Astrocyte of the cerebellum (primary cell): Measurements from ENCODE around the gene CAPRIN2.

ENCODE experiments used
- DNase-seq: peaks from one replicate; pipeline ENCODE4 v3.0.0-alpha.2; 2011; ENCODE audit warnings: low read depth
- H3K4me3 ChIP-seq: 2 replicates; pipeline ENCODE4 v1.5.1; 2011; ENCODE audit warnings: mild to moderate bottlenecking, low read depth, low read length, moderate library complexity
- in situ Hi-C: cut with HindIII; loops from 2 replicates; pipeline ENCODE4 v1.10.0; 2017; ENCODE audit warnings: low sequenced_read_pairs
- TF ChIP-seq, protein P1 (sequence below): IDR thresholded peaks from 2 replicates; pipeline ENCODE4 v1.5.1; 2012; ENCODE audit warnings: low read length, low read depth, moderate library complexity, mild to moderate bottlenecking; ENCODE audit errors: missing control alignments

The CAPRIN2 gene, protein sequence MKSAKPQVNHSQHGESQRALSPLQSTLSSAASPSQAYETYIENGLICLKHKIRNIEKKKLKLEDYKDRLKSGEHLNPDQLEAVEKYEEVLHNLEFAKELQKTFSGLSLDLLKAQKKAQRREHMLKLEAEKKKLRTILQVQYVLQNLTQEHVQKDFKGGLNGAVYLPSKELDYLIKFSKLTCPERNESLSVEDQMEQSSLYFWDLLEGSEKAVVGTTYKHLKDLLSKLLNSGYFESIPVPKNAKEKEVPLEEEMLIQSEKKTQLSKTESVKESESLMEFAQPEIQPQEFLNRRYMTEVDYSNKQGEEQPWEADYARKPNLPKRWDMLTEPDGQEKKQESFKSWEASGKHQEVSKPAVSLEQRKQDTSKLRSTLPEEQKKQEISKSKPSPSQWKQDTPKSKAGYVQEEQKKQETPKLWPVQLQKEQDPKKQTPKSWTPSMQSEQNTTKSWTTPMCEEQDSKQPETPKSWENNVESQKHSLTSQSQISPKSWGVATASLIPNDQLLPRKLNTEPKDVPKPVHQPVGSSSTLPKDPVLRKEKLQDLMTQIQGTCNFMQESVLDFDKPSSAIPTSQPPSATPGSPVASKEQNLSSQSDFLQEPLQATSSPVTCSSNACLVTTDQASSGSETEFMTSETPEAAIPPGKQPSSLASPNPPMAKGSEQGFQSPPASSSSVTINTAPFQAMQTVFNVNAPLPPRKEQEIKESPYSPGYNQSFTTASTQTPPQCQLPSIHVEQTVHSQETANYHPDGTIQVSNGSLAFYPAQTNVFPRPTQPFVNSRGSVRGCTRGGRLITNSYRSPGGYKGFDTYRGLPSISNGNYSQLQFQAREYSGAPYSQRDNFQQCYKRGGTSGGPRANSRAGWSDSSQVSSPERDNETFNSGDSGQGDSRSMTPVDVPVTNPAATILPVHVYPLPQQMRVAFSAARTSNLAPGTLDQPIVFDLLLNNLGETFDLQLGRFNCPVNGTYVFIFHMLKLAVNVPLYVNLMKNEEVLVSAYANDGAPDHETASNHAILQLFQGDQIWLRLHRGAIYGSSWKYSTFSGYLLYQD

DNA sequence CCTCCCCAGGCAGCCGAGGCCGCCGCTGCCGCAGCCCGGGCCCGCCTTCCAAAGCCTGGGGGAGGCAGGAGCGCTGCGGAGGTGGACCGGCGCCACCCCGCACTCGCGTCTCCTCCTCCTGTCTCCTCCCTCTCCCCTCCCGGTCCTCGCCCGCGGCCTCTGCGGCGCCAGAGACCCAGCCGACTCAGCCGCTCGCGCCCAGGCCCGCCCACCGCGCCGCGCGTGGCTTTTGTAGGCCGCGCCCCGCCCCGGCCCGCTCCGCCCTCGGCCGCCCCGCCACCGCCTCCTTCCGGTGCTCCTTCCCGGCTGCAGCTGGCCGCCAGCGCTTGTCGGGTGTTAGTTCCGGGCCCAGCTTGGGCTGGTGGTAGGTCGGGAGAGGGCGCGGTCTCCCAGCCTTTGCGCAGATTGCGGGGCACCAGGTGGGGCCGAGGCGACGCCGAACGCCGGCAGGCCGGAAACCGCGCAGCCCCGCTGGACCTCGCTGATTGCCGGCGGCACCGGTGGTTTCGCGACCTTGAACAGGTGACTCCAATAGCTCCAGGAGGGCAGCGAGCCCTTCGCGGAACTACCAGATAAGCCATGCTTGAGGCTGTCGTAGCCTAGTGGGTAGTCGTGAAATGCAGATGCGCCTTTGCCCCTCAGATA lies at the start of gene CAPRIN2:
Gene CAPRIN2, minus strand, starts transcription at position 202 of the 645 bp plus-strand sequence. CDS start 1,431 bp downstream, outside the sequence.
- DNase-seq = peak; percentile 84
- in situ Hi-C loops = no loop called here
- TF ChIP-seq, protein P1, sequence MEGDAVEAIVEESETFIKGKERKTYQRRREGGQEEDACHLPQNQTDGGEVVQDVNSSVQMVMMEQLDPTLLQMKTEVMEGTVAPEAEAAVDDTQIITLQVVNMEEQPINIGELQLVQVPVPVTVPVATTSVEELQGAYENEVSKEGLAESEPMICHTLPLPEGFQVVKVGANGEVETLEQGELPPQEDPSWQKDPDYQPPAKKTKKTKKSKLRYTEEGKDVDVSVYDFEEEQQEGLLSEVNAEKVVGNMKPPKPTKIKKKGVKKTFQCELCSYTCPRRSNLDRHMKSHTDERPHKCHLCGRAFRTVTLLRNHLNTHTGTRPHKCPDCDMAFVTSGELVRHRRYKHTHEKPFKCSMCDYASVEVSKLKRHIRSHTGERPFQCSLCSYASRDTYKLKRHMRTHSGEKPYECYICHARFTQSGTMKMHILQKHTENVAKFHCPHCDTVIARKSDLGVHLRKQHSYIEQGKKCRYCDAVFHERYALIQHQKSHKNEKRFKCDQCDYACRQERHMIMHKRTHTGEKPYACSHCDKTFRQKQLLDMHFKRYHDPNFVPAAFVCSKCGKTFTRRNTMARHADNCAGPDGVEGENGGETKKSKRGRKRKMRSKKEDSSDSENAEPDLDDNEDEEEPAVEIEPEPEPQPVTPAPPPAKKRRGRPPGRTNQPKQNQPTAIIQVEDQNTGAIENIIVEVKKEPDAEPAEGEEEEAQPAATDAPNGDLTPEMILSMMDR = peak; percentile 32
- peak within 1 kb of the TSS; percentile 79 for H3K4me3 ChIP-seq

DNA sequence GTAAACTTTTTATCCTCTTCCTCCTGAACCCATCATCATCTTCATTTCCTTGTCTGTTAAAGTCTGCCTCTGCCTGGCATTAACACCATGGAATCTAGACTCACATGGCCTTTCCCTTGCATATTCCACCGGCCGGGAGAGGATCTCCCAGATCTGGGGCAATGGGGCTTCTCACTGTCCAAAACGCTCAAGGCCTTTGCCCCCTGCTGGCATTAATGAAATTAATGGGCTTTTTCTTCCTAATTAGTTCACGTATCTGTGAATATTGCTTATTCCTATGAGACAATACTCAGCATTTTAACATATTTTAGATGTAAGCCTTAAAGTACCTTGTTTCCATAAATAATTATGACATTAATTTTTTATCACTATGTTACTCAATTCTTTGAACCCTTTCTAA lies 42.9 kb upstream of the CAPRIN2 start:
- in situ Hi-C loops = no loop called here
- DNase-seq = no peak
- TF ChIP-seq, protein P1 = no peak
- no peak overlapping the region for H3K4me3 ChIP-seq

DNA sequence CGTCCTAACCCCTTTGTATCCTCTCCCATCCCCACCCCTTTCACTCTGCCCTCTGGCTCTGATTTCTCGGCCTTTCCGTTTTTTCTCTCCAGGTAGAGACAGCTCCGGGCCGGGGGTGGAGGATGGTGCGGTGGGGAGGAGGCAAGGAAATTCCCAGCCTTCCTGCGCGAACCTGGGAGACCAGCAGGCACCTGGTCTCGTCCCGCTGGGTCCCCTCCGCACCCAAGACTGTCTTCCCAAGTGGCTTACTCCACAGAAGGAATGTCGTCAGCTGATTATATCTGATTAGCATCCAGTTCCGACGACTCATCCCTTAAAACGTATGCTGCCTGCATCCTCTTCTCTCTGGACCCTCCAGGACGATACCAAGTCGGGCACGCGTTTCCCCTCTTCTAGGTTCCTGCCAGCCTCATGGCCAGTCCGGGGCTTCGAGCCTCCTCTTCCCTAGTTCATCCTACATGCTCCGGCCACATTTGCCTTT lies 42.2 kb upstream of the CAPRIN2 start:
- TF ChIP-seq, protein P1 = no peak
- H3K4me3 ChIP-seq = peak overlapping the region; percentile 54
- in situ Hi-C loops = no loop called here
- no peak for DNase-seq

DNA sequence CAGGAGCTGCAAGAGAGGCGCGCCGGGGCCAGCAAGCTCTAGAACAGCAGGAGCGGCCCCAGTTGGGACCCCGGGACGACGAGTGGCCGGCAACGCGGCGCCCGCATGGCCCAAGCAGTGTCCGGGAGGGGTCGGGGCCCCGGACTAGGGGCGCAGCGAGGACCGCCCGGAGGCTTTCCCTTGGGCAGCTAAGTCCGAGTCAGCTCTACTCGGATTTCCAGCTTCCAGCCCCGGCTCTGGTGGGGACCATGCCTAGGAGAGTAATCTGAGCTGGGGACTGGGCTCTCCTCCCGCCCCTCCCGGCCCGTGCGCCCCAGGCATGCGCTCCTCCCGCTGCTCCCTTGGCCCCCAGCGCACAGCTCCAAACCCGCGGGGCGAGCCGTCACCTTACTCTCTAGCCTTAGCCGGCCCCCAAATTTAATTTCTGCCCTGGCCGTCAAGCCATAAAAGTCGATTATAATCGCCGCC lies 41.6 kb upstream of the CAPRIN2 start:
- H3K4me3 ChIP-seq = peak overlapping the region; percentile 54
- in situ Hi-C loops = no loop called here
- TF ChIP-seq, protein P1 = no peak
- no peak for DNase-seq

DNA sequence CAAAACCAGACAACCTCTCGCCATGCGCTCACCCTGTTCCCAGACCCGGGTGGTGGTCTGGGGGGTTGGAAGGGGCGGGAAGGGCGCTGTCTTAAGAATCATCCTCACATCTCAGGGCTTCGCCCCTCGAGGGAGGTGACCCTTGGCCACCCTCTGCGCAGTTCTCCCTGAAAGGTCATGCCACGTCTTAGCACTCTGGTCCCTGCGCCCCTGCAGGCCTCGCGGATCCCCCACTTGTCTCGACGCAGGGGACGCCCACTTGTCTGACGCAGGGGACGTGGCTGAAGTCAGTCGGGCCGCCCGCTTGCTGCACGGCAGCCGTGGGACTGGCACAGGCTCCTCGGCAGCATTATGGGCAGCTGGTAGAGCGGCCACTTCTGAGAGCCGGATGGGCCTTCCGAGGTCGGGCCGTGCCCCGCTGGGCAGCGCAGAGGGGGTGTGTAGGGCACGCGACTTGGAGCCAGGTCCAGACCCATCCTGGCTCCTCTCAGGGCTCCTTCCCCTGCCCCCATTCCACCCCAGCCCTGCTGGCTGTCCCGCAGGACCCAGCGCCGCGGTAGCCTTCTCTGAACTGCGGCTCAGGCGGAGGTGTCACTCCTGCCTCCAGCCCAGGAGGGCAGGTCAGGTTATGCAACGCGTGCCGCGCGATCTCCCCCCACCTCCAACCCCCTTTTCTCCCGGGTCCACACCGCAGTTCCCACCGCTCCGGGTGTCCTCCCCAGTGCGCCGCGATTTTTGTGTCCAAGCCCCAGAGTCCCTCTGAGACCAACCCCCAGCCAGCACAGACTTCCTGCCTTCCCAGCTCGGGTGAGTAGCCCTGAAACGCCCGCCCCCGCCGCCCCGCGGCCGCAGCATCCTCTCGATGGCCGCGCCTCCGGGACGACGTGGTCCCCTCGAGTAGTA lies 40.9 kb upstream of the CAPRIN2 start:
- DNase-seq = peak; percentile 35
- TF ChIP-seq, protein P1 = peak; percentile 9
- peak overlapping the region; percentile 54 for H3K4me3 ChIP-seq
- in situ Hi-C loops = no loop called here
